Measurements from ENCODE around the gene SLC25A26. TPM values are rescaled to one million over a fixed set of nuclear protein-coding genes. Genes with fewer than 3 reads are reported as not detected.

Gene SLC25A26
- total RNA-seq, 1 experiment from 2014 or later, result 23.8 TPM

DNA sequence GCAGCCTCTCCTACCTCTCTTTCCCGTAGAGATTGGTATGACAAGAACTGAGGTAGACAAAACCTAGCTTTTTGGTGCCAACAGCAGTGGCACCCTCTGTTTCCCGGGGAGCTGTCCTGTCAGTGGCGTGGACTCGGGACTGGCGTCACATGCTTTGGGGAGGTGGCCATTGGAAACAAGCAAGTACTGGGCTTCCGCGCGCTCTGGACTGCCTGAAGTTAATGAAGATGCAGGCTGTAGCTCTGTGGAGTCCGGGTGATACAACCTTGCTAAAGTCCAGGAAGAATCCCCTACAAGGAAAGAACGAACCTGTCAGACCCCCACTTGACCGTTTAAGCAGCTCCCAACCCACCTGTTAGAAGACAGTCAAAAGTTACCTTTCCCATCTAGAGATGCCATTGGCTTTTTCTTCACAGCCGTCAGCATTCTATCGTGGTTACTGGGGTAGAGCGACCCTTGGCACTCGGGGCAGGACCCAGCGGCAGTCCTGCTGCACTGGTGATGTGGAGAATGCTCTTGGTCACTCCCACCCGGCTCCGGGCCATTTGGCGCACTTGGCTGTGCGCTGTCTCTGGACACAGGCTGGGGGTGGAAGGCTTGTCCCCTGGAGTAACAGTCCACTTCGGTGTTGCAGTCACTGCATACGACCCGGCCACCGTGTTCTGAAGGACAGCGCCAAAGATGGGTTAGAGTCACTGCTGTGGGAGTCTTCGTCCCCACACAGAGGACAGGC, 159.6 kb downstream of the SLC25A26 start:
- TF ChIP-seq SIN3A (IDR thresholded peaks at IDR 0.05; ENCODE audit: low read depth) (no peak), YY1 (IDR thresholded peaks at IDR 0.05; ENCODE audit: extremely low read depth, insufficient replicate concordance, low read depth, low read length) (no peak), ATF3 (IDR thresholded peaks at IDR 0.05) (no peak), POLR2A (IDR thresholded peaks at IDR 0.05; ENCODE audit: borderline replicate concordance, extremely low read depth, insufficient read depth, insufficient read length) (no peak), EZH2 (IDR thresholded peaks at IDR 0.05) (no peak), CBX3 (IDR thresholded peaks at IDR 0.05; ENCODE audit: low read depth) (no peak), SRF (IDR thresholded peaks at IDR 0.05; ENCODE audit: low read depth) (no peak), JUND (IDR thresholded peaks at IDR 0.05) (no peak), ELF1 (IDR thresholded peaks at IDR 0.05; ENCODE audit: borderline replicate concordance, low read depth) (no peak), POLR2AphosphoS5 (IDR thresholded peaks at IDR 0.05; ENCODE audit: low read depth, low read length) (no peak), ZNF274 (IDR thresholded peaks at IDR 0.05; ENCODE audit: low read depth, low read length) (no peak), CEBPB (IDR thresholded peaks at IDR 0.05; ENCODE audit: low read depth) (no peak)
- TF ChIP-seq, protein P1, sequence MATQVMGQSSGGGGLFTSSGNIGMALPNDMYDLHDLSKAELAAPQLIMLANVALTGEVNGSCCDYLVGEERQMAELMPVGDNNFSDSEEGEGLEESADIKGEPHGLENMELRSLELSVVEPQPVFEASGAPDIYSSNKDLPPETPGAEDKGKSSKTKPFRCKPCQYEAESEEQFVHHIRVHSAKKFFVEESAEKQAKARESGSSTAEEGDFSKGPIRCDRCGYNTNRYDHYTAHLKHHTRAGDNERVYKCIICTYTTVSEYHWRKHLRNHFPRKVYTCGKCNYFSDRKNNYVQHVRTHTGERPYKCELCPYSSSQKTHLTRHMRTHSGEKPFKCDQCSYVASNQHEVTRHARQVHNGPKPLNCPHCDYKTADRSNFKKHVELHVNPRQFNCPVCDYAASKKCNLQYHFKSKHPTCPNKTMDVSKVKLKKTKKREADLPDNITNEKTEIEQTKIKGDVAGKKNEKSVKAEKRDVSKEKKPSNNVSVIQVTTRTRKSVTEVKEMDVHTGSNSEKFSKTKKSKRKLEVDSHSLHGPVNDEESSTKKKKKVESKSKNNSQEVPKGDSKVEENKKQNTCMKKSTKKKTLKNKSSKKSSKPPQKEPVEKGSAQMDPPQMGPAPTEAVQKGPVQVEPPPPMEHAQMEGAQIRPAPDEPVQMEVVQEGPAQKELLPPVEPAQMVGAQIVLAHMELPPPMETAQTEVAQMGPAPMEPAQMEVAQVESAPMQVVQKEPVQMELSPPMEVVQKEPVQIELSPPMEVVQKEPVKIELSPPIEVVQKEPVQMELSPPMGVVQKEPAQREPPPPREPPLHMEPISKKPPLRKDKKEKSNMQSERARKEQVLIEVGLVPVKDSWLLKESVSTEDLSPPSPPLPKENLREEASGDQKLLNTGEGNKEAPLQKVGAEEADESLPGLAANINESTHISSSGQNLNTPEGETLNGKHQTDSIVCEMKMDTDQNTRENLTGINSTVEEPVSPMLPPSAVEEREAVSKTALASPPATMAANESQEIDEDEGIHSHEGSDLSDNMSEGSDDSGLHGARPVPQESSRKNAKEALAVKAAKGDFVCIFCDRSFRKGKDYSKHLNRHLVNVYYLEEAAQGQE (IDR thresholded peaks at IDR 0.05; ENCODE audit: low read depth), result no peak
- ChIA-PET POLR2A (no interaction called here), RAD21 (ENCODE audit: low non-redundant PET in 1 of 2, low total read pairs in 2 of 2, uncharacterized antibody in 2 of 2, unreplicated experiment in 2 of 2) (no interaction called here), CTCF (no interaction called here)
- H3K27me3 ChIP-seq (ENCODE audit: insufficient read depth, low read length), result no peaks in the 10 kb centered on the region
- no peaks in the 10 kb centered on the region for H3K9me2 ChIP-seq (ENCODE audit: insufficient read depth)
- DNase-seq (ENCODE audit: low read depth, low spot score) (no peak), ATAC-seq (no peak)
- no peak overlapping the region for H3K4me3 ChIP-seq (replicated peaks in 1 of 2; ENCODE audit: low read depth in 1 of 2, low read length in 2 of 2)
- no peaks in the 10 kb centered on the region for H4K20me1 ChIP-seq (ENCODE audit: insufficient read depth)
- intact Hi-C loops (cut with micrococcal nuclease), result no loop called here
- BruUV-seq (replicated peaks), result no TSS peak
- H3K4me1 ChIP-seq (ENCODE audit: control insufficient read depth in 1 of 2, insufficient read depth in 2 of 2, low read length in 2 of 2), result peaks cover 8 to 11% of the 10 kb centered on the region in 2 experiments; a peak in 3 of 4 replicates
- no peaks in the 10 kb centered on the region for H3K9me3 ChIP-seq (ENCODE audit: control insufficient read depth in 1 of 2, insufficient read depth in 1 of 2, low read depth in 1 of 2, low read length in 2 of 2)
- peaks cover 2 to 11% of the 10 kb centered on the region in 2 experiments; a peak in 1 of 4 replicates for H3K36me3 ChIP-seq (ENCODE audit: control insufficient read depth in 1 of 2, insufficient read depth in 2 of 2, low read length in 2 of 2)
- H3K4me2 ChIP-seq (ENCODE audit: low read length), result no peak overlapping the region
- H3K27ac ChIP-seq (ENCODE audit: low read depth, low read length), result no peak overlapping the region
- no peak overlapping the region for H2AFZ ChIP-seq (ENCODE audit: low read depth, low read length, poor library complexity, severe bottlenecking)
- no peak overlapping the region for H3K9ac ChIP-seq (ENCODE audit: low read length)
- H3K79me2 ChIP-seq (ENCODE audit: insufficient read depth, low read length), result no peaks in the 10 kb centered on the region

Measured in HCT116 (cell line).